Panc1 (cell line): ENCODE measurements around the gene PGF. TPM values are rescaled to one million over a fixed set of nuclear protein-coding genes. Genes with fewer than 3 reads are reported as not detected.

Experiments
- ATAC-seq: fragments of 200-7000 bp; cut with Tn5 transposase; 2 replicates; pipeline ENCODE4 v1.9.1; 2020; ENCODE audit warnings: mild to moderate bottlenecking, moderate library complexity
- BruUV-seq: library from RNA; stranded (reverse); fragments of 400-500 nt; replicated peaks from 2 replicates; lab custom pipeline; 2021; lab: Mats Ljungman, UMichigan
- CTCF ChIA-PET: fragments of 300-600 bp; sonication (Branson Sonifier 250); formaldehyde crosslinking; loops from one replicate; lab custom pipeline; 2022; ENCODE audit warnings: antibody characterized with exemption; lab: Charles Lee
- POLR2A ChIA-PET: fragments of 300-600 bp; sonication (Branson Sonifier 250); formaldehyde crosslinking; loops from one replicate; lab custom pipeline; 2022; ENCODE audit warnings: antibody characterized with exemption; lab: Charles Lee
- DNase-seq: peaks from one replicate; pipeline ENCODE4 v3.0.0-alpha.2; 2010; ENCODE audit warnings: low read depth, low spot score
- H3K27ac ChIP-seq: 2 replicates; pipeline ENCODE4 v1.5.1; 2011; ENCODE audit warnings: mild to moderate bottlenecking, low read length, inconsistent platforms
- H3K27me3 ChIP-seq: fragments of 200-500 bp; sonication (Bioruptor generic); 2 replicates; pipeline ENCODE4 v1.6.0; 2014; ENCODE audit warnings: low read length, inconsistent platforms; ENCODE audit not compliant: control insufficient read depth, insufficient read depth
- H3K36me3 ChIP-seq: fragments of 200-500 bp; sonication (Bioruptor generic); 2 replicates; pipeline ENCODE4 v1.5.1; 2014; ENCODE audit warnings: inconsistent platforms, mild to moderate bottlenecking, low read length, moderate library complexity; ENCODE audit not compliant: control insufficient read depth, insufficient read depth
- H3K4me1 ChIP-seq: 2 replicates; pipeline ENCODE4 v1.5.1; 2011; ENCODE audit warnings: inconsistent platforms, mild to moderate bottlenecking, low read length, moderate library complexity; ENCODE audit not compliant: control insufficient read depth, insufficient read depth
- H3K4me3 ChIP-seq, 2 experiments: 2 replicates each; pipeline ENCODE4 v1.5.1; 2011 to 2012; ENCODE audit warnings: low read depth in 2 of 2, low read length in 2 of 2, mild to moderate bottlenecking in 2 of 2, inconsistent platforms in 1 of 2, moderate library complexity in 1 of 2
- H3K9me3 ChIP-seq: fragments of 200-500 bp; sonication (Bioruptor generic); 2 replicates; pipeline ENCODE4 v1.5.1; 2014; ENCODE audit warnings: low read depth, mild to moderate bottlenecking, inconsistent platforms, low read length, moderate library complexity; ENCODE audit not compliant: control insufficient read depth, insufficient read depth
- CTCF ChIP-seq: fragments of 450-650 bp; IDR thresholded peaks from 2 replicates; pipeline ENCODE4 v1.5.1; 2017; ENCODE audit warnings: mild to moderate bottlenecking
- POLR2AphosphoS5 ChIP-seq: IDR thresholded peaks from 2 replicates; pipeline ENCODE4 v1.6.1; 2012; ENCODE audit warnings: mild to moderate bottlenecking, low read depth, low read length, moderate library complexity
- REST ChIP-seq, 2 experiments: IDR thresholded peaks; 2 replicates each; pipeline ENCODE4 v1.6.1; 2011 to 2012; ENCODE audit warnings: low read depth in 2 of 2, control low read depth in 1 of 2, low read length in 1 of 2, mild to moderate bottlenecking in 1 of 2, moderate library complexity in 1 of 2; ENCODE audit not compliant: insufficient read depth in 1 of 2
- SIN3A ChIP-seq: IDR thresholded peaks from 2 replicates; pipeline ENCODE4 v1.6.1; 2012; ENCODE audit warnings: low read depth, mild to moderate bottlenecking, low read length, moderate library complexity, borderline replicate concordance; ENCODE audit not compliant: insufficient read depth
- TCF7L2 ChIP-seq: IDR thresholded peaks from 2 replicates; pipeline ENCODE4 v1.6.1; 2011; ENCODE audit warnings: mild to moderate bottlenecking, low read depth, low read length, inconsistent platforms
- in situ Hi-C: cut with HindIII; loops from 2 replicates; pipeline ENCODE4 v1.10.0; 2016; ENCODE audit warnings: low sequenced_read_pairs, low pct_unique_long_range_greater_than_20kb
- intact Hi-C: fragments of 100-400 bp; cut with micrococcal nuclease; formaldehyde crosslinking; loops from one replicate; pipeline ENCODE4 v1.10.0; 2022; ENCODE audit not compliant: unreplicated experiment
- total RNA-seq: library from RNA; stranded (reverse); gene quantifications from one replicate; pipeline ENCODE4 v1.2.1, GENCODE V29; 2021; ENCODE audit not compliant: unreplicated experiment

The PGF gene
- total RNA-seq, 1 experiment from 2014 or later: 7.3 TPM

GRCh38 chr14:74949859-74950573 is 5.4 kb downstream of the PGF start:
- Histone ChIP-seq H3K36me3 (no peaks in the 10 kb centered on the region), H3K4me3 (no peak overlapping the region), H3K4me1 (peaks cover 8% of the 10 kb centered on the region; the same call in 1 of the 2 replicates), H3K9me3 (no peaks in the 10 kb centered on the region), H3K27ac (no peak overlapping the region), H3K27me3 (no peaks in the 10 kb centered on the region)
- intact Hi-C loops (loop anchor here (10.0 kb wide), 2 partner anchors 55 to 135 kb away; partner anchors contain the start of gene EIF2B2), in situ Hi-C loops (no loop called here)
- DNase-seq: no peak
- ATAC-seq: no peak
- no TSS peak for BruUV-seq
- TF ChIP-seq TCF7L2 (no peak), CTCF (no peak), REST (IDR thresholded peaks at IDR 0.05; ENCODE audit: insufficient read depth in 1 of 2, low read depth in 2 of 2, low read length in 1 of 2) (no peak), POLR2AphosphoS5 (no peak), SIN3A (no peak)
- POLR2A ChIA-PET: no interaction called here
- CTCF ChIA-PET: no interaction called here

GRCh38 chr14:74949191-74949601 is 6.2 kb downstream of the PGF start:
- intact Hi-C loops: loop anchor here (10.0 kb wide), 2 partner anchors 56 to 136 kb away; partner anchors contain the start of gene EIF2B2
- ATAC-seq (no peak), DNase-seq (no peak)
- H3K27ac ChIP-seq: no peak overlapping the region
- H3K9me3 ChIP-seq: no peaks in the 10 kb centered on the region
- no peaks in the 10 kb centered on the region for H3K27me3 ChIP-seq
- H3K4me1 ChIP-seq: peaks cover 8% of the 10 kb centered on the region; the same call in 1 of the 2 replicates
- POLR2A ChIA-PET: no interaction called here
- no peak overlapping the region for H3K4me3 ChIP-seq
- in situ Hi-C loops: no loop called here
- CTCF ChIA-PET: no interaction called here
- no peaks in the 10 kb centered on the region for H3K36me3 ChIP-seq
- no TSS peak for BruUV-seq
- TF ChIP-seq TCF7L2 (no peak), POLR2AphosphoS5 (no peak), CTCF (no peak), SIN3A (no peak), REST (IDR thresholded peaks at IDR 0.05; ENCODE audit: insufficient read depth in 1 of 2, low read depth in 2 of 2, low read length in 1 of 2) (no peak)
